AG20443 (cell line): ENCODE measurements around the gene MGRN1.

ENCODE experiments used
- DNase-seq: peaks from one replicate; pipeline ENCODE4 v3.0.0; 2012; ENCODE audit warnings: low spot score, mixed read lengths

The MGRN1 gene

DNA sequence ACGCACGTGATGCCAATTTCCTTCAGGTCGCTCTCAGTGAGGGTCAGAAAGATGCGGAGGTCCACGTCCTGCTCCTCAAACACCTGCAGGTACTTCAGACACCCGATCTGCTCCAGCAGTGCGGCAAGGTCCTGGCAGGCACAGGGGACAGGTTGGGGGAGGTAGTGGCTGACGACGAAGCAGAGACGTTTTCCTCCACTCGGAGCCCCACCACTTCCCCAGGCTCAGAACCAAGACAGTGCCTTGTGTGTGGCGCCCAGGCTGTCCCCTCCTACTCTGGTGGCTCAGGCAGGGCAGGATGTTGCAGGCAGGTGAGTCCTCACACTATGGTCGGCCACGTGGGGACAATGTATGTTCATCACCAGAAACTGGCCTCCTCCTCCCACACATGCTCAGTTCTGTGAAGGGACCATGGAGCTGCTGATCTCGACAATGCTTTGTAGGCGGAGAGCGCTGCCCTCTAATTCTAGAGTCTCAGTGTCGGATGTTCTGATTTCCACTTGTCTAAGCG lies 74.5 kb downstream of the MGRN1 start:
- no peak for DNase-seq

DNA sequence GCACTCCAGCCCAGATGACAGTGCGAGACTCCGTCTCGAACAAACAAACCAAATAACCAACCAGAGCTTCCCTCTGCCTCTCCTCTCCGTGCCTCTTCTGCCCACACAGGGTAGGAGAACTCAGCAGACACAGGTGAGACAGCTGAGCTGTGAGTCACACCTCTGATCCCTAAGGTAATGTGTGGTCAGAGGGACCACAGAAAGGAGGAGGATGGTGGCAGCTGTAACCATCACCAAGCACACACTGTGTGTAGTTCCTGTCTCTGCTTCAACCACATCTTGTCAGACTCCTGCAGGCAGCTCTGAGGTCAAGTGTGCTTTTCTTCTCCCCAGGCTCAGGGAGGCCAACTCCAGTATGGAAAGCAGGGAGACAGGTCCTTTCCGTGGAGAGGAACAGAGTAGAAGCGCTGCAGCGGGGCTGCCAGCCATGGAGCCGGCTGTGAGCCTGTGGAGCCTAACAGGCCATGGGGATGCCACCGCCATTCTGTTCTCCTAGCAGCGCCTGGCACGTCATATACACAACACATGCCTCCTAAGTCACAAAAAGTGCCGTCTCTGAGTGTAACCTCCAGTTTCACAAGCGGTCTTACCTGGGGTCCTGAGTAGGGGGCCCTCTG lies 75.9 kb downstream of the MGRN1 start:
- no peak for DNase-seq

GRCh38 chr16:4700997-4701743 lies 76.5 kb downstream of the MGRN1 start:
- no peak for DNase-seq

DNA sequence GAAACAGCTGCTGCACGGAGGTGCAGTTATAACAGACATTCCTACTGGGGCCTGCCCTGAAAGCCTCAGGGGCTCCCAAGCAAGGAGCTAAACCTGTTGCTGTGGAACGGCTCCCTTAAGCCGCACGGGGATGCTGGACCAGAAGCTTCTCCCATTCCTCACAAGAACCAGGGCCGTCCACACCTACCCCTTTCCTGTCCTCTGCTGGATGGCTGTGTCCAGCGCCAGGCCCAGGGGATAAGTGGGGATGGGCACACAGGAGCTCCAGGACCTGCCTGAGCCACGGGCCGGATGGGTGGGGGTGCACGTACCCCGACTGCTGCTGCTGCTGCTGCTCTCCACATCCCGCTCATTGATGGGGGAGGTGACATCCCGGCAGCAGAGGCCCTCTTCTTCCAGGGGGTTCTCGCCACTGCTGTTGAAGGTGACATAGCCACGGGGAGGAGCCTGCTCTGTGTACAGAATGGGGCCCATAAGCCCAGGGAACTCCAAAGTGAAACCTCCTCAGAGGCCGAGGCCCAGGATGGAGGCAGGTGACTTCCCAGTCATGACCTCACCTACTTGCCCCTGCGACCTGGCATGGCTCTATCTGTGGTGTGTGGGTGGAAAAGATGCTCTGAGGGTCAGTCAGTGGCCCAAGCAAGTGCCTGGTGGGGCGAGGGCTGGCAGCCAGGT lies 77.3 kb downstream of the MGRN1 start:
- DNase-seq = no peak

DNA sequence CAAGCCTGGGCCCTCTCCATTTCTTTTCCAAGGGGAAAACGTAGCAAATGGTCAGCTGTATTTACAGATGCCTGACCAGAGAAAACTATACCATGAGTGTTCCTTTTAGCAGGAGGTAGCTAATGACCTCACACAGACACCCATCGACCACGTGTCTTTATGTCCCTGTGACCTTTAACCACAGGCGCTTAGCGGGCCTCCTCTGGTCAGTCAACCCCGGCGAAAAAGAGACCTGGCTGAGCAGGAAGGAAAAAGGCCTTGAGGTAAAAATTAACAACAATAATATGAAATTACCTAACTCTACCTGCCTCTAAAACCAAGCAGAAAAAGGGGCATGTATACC lies 77.8 kb downstream of the MGRN1 start:
- no peak for DNase-seq

GRCh38 chr16:4703906-4704305 lies 79.3 kb downstream of the MGRN1 start:
- no peak for DNase-seq

DNA sequence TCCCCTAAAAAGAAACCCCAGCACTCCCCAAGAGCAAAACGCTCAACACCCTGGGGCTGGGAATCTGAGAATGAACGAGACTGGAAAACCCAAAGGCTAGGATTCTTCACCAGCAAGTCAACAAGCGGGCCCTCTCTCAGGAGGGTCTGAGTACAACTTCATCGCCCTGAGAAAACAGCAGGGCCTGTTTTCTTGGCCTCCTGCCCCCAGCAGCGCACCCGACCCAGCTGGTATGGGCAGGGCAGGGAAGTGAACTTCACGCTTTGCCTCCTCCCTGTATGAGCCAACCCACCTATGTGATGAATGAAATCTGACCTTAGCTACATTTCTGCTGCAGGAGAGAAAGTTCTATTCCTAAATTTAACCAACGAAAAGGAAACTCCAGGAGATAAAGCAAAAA lies 79.9 kb downstream of the MGRN1 start:
- no peak for DNase-seq

DNA sequence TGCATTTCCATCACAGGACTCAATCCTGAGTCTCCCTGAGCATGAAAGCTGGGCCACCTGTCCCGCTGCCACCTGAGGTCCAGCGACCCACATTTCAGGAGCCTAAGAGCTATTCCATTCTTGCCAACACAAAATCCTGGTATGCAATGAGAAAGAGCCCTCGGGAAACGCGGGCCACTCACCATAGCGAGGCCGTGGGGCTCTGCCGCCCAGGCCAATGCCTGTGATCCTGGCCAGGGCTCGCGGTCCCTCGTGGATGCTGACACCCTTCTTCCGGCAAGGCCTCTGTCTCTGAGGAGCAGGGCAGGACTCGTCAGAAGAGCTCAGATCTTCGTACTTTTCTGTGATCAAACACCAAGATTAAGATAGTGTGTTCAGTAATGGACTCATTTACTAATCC lies 80.3 kb downstream of the MGRN1 start:
- no peak for DNase-seq

DNA sequence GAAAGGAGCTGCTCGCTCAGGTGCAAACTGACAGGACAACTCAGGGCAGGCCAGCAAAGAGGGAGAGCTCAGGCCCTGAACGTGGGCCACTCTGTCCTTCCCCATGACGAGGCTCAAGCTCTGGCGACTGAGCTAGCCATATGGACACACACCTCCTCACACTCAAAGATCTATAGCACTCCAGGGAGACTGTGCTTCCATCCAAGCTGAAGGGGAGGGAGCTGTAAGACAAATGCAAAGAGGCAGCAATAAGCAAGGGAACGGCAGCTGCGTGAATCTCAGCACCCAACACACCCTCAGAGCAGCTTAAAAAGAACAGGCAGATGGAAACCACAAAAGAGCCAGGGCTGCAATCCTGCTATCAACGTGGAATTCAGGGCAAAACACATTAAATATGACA lies 82.2 kb downstream of the MGRN1 start:
- no peak for DNase-seq

DNA sequence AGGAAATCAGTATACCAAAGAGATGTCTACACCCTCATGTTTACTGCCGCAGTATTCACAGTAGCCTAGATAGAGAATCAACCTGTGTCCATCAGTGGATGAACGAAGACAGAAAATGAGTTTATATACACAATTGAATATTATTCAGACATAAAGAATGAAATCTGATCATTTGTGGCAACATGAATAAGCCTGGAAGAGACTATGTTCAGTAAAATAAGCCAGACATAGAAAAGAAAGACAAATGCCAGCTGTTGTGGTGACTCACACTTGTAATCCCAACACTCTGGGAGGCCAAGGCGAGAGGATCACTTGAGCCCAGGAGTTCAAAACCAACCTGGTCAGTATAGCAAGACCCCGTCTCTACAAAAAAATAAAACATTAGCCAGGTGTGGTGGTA lies 84.9 kb downstream of the MGRN1 start:
- DNase-seq = no peak

GRCh38 chr16:4713663-4714501 lies 89.3 kb downstream of the MGRN1 start:
- DNase-seq = no peak

DNA sequence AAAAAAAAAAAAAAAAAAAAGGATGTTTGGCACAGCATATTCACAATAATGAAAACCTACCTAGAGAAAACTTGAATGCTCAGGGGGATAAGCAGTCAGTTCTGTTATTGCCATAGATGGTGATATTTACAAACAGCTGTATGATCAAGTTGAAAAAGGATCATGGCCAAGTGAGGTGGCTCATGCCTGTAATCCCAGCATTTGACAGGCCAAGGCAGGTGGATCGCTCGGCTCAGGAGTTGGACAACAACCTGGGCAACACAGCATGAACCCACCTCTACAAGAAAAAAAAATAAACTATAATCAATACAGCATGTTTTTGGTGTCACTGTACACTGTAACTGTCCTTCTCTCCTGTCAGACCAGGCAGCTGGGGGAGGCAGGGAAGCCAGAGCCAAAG lies 90.4 kb downstream of the MGRN1 start:
- no peak for DNase-seq

DNA sequence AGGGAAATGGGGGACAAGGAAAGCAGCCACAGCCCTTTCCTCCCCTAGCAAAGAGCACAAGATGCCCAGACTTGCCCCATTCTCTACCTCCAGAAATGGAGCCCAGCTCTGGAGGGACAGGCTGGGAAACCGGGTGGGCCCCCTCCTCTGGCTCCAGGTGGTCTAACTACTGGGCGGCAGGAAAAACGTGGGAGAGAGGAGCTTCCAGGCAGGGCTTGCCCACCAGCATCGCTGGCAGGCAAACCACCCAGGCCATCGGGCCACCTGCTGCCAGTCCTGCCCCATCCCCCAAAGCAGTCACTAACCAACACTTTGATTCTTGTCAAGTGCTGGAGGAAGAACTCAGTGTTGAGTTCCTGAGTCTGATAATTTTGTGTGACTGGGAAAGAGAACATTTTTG lies 93.8 kb downstream of the MGRN1 start:
- DNase-seq = no peak

- DNase-seq = no peak
Observed at GRCh38 chr16:4723071-4723767, 98.6 kb downstream of the MGRN1 start.

- no peak for DNase-seq
Observed at GRCh38 chr16:4724661-4725270, 100.1 kb downstream of the MGRN1 start.

DNA sequence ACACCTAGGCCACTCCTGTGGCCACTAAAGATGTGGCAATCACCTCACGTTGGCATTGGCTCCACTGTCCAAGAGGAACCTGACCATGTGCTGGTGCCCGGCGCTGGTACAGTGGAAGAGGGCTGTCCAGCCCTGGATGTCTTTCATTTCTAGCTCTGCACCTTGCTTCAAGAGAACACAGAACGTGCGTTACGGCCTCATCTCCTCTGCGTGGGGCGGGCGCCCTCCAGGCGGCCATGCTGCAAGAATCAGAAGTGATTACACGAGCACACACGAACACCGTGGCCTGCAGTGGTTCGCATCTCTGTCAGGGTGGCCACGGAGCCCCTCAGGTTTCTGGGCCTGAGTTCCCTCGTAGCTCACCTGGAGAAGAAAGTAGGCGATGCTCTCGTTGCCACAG lies 102.0 kb downstream of the MGRN1 start:
- DNase-seq = no peak

GRCh38 chr16:4728676-4729075 lies 104.0 kb downstream of the MGRN1 start:
- DNase-seq = no peak

DNA sequence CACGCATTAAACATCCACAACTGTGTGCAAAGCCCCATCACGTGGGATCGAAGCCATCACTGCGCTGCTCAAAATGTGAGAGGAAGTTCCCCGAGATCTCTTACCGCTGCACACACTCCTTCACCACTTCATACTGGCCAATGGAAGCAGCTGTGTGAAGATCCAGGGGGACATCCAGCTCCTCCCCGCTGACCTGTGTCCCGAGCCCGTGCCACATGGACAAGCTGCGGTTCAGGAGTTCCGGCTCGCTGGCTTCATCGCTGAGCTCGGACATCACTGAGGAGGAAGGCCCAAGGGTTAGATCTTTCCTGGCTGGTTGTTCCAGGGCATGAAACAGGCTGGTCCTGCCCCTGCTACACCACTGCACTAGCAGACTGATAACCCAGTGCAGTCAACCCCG lies 105.2 kb downstream of the MGRN1 start:
- DNase-seq = no peak

DNA sequence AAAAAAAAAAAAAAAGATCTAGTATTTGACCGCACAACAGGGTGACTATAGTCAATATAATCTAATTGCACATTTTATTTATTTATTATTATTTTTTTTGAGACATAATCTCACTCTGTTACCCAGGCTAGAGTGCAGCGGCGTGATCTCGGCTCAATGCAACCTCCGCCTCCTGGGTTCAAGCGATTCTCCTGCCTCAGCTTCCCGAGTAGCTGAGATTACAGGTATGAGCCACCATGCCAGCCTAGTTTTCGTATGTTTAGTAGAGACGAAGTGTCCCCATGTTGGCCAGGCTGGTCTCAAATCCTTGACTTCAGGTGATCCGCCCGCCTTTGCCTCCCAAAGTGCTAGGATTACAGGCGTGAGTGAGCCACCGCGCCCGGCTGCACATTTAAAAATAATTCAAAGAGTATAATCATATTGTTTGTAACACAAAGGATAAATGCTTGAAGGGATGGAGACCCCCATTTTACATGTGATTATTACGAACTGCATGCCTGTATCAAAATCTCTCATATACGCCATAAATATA lies 108.7 kb downstream of the MGRN1 start:
- DNase-seq = no peak

- peak; percentile 21 for DNase-seq
Observed at GRCh38 chr16:4733747-4734062, 109.1 kb downstream of the MGRN1 start.

DNA sequence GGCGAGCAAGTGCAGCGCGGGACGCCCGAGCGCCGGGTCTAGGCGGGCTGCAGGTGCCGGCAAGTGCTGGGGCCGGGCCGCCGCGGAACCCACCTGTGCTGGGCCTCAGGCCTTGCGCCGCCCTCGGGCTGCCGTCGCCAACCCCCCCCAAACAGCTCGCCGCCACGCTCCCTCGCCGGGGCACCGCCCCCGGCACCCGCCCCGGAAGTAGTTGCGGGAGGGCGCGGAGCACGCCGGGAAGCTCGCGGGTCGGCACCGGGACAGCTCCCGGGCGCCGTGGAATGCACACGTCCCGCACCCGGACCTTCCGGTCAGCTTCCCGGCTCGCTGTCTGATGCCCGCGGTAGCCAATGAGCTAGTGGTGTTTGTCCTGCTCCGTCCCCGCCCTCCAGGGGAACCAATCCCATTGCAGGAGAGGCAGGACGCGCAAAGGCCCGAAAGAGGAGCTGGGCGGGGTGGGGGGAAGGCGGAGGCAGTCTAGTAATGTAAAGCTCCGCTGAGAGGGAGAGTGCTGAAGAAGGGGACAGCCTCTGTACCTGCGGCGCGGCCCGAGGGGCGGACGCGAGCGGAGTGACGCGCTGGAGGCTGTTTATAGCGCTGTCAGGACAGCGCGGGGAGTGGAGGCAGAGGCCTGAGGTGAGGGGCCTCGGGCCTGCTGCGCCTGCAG lies 109.6 kb downstream of the MGRN1 start, which contains the start of the genes ANKS3 and DNAAF8:
Gene ANKS3, minus strand, starts transcription at position 209 of the 667 bp plus-strand sequence. CDS start 4,122 bp downstream, outside the sequence.
Gene DNAAF8, plus strand, starts transcription at position 475 of the 667 bp plus-strand sequence. CDS start 1,978 bp downstream, outside the sequence.
- DNase-seq = peak; percentile 99
